HUES64 (cell line): ENCODE data around the gene STK17A.

Experiments used
- H3K27ac ChIP-seq: 2 replicates; pipeline ENCODE4 v1.7.0; 2013; ENCODE audit warnings: low read depth, low read length, inconsistent platforms
- H3K27me3 ChIP-seq: 2 replicates; pipeline ENCODE4 v1.6.1; 2013; ENCODE audit warnings: mild to moderate bottlenecking, low read length; ENCODE audit not compliant: insufficient read depth
- H3K36me3 ChIP-seq: 2 replicates; pipeline ENCODE4 v1.6.1; 2013; ENCODE audit warnings: mild to moderate bottlenecking, low read length; ENCODE audit not compliant: insufficient read depth
- H3K4me1 ChIP-seq: 2 replicates; pipeline ENCODE4 v1.6.1; 2013; ENCODE audit warnings: mild to moderate bottlenecking, low read length, moderate library complexity; ENCODE audit not compliant: insufficient read depth
- H3K4me3 ChIP-seq: 2 replicates; pipeline ENCODE4 v1.5.1; 2013; ENCODE audit warnings: mild to moderate bottlenecking, low read length, moderate library complexity
- H3K9ac ChIP-seq: 2 replicates; pipeline ENCODE4 v1.6.1; 2013; ENCODE audit warnings: mild to moderate bottlenecking, low read depth, low read length
- H3K9me3 ChIP-seq: 2 replicates; pipeline ENCODE4 v1.6.1; 2013; ENCODE audit warnings: low read depth, low read length; ENCODE audit not compliant: insufficient read depth
- WGBS: fragments of 150-250, 120-280 bp; methylation state at CpG from one replicate; pipeline ENCODE4 v1.1.7; 2013; ENCODE audit warnings: missing lambda C conversion rate; 5-methylcytosine and 5-hydroxymethylcytosine counted together

Gene STK17A

DNA sequence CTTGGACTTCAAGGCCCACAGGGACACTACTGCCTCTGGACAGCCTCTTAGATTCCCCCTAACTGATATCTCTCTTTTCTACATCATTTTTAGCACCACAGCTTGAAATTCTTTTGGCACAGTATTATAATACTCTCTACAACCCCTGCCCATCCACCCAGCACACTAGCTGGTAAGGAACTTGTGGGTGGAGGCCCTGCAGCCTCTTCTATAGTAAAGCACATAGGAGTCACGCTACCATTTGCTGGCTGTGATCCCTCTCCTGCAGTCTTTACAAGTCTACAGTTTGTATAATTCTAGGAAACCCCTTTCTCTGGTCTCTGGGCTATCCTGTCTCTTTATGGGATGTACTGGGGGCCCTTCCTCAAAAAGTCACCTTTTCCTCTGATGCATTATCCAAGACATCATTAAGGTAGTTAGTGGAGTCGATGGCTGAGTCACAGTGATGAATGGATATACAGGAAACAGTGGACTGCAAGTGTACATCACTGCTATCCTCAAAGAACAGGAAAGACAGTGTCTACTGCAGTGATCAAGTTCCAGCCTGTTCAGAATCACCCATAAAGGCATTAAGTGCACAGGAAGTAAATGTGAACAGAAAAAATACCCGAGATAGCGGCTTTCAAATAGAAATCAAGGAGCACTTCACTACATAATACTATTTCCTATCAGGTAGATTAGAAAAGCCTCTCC lies 54.4 kb downstream of the STK17A start:
- H3K4me1 ChIP-seq = peaks cover 8% of the 10 kb centered on the region; the same call in 1 of the 2 replicates
- peaks cover 88% of the 10 kb centered on the region for H3K36me3 ChIP-seq
- H3K27me3 ChIP-seq = no peaks in the 10 kb centered on the region
- no peaks in the 10 kb centered on the region for H3K9me3 ChIP-seq
- 90% methylated on average over 4 of the region's 4 CpGs for WGBS
- no peak overlapping the region for H3K27ac ChIP-seq
- H3K4me3 ChIP-seq = no peak overlapping the region
- H3K9ac ChIP-seq = no peak overlapping the region

DNA sequence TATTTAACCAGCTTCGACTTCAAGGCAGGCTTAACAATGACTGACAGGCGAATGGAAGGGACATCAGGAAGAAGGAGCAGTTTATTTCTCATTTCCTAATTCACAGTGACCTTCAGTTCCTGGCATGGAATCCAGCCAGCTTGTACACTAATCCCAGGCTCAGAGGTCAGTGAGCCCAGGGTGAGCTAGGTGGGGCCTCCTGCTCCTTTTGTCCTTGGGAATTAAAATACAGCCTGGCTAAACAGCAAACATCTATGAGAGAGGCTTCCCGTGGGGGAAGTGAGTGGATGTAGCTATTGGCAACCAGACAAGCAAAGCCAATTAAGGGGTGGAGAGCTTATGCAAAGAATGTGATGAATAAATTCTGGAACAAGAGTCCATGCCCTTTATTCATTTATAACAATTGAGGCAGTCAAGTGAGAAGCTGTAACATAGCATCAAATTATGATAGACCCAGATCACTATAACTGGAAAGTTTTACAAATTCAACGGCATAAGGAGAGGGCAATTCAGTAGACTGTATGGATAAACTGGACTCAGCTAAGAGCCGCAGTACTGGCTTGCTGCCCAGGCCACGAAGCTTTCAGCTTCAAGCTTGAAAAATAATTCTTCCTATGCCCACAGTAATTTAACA lies 57.1 kb downstream of the STK17A start:
- H3K27ac ChIP-seq = peak overlapping the region; percentile 32; the same call in 1 of the 2 replicates

DNA sequence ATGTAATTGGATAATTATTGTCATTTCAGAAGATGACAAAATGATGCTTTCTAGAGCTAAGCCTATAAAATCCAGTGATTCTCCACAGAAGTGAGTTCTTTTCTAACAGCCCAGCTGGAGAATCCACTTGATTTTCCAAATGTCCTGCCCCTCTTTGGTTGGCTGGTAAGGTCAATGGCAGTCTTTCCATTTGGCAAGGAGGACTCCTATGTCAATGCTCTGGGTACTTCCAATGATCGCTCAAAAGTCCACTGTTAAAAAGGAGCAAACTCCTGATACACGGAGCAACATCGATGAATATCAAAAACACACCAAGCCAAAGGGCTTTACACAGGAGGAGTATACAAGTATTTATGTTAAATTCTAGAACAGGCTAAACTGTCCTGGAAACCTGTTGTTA lies 57.8 kb downstream of the STK17A start:
- no peaks in the 10 kb centered on the region for H3K27me3 ChIP-seq
- no peak overlapping the region for H3K4me3 ChIP-seq
- H3K27ac ChIP-seq = no peak overlapping the region; the same call in 1 of the 2 replicates
- H3K9ac ChIP-seq = no peak overlapping the region
- peaks cover 79% of the 10 kb centered on the region for H3K36me3 ChIP-seq
- peaks cover 8% of the 10 kb centered on the region; the same call in 1 of the 2 replicates for H3K4me1 ChIP-seq
- 95% methylated on average over 3 of the region's 3 CpGs for WGBS
- H3K9me3 ChIP-seq = no peaks in the 10 kb centered on the region

More for the DNA sequence above, 57.1 kb downstream of the STK17A start:
- Histone ChIP-seq H3K9me3 (no peaks in the 10 kb centered on the region), H3K9ac (no peak overlapping the region), H3K4me3 (no peak overlapping the region), H3K36me3 (peaks cover 79% of the 10 kb centered on the region), H3K27me3 (no peaks in the 10 kb centered on the region), H3K4me1 (peaks cover 8% of the 10 kb centered on the region; the same call in 1 of the 2 replicates)
- WGBS = 89% methylated on average over 6 of the region's 6 CpGs

DNA sequence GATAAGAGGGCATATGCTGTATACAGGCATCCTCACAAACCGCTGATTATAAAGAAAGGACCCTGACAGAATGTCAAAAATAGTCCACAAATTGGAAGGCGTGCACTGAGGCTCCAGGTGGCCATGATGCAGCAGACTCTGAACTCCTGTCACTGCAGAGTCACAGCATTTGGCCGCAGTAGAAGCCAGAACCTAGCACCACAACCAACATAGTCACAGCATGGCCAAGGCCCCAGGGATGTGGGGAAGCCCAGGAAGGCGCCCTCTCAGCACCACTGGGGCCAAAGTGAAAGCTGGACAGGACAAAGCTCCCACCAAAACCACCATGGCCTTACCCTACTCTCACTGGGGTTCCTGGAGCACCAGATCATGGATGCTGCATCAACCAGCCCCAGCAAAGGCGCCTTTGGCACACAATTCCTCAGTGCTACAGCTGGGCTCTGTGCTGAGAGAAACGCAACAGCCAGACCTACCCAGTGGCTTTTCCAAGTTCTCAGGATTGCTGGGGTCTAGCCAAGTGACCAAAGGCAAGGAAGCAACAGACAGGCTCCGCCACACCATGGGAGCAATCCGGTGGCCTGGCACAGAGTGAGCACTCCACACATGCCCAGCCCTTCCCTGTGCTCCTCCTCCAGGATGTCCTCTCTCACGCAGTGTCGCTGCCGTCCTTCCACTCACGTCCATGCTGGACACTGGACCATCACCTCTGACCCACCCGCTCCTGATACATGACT lies 60.2 kb downstream of the STK17A start:
- H3K9me3 ChIP-seq = no peaks in the 10 kb centered on the region
- no peak overlapping the region for H3K4me3 ChIP-seq
- H3K4me1 ChIP-seq = peaks cover 32% of the 10 kb centered on the region
- 96% methylated on average over 13 of the region's 13 CpGs for WGBS
- peaks cover 68% of the 10 kb centered on the region for H3K36me3 ChIP-seq
- no peaks in the 10 kb centered on the region for H3K27me3 ChIP-seq
- H3K9ac ChIP-seq = no peak overlapping the region
- H3K27ac ChIP-seq = no peak overlapping the region

DNA sequence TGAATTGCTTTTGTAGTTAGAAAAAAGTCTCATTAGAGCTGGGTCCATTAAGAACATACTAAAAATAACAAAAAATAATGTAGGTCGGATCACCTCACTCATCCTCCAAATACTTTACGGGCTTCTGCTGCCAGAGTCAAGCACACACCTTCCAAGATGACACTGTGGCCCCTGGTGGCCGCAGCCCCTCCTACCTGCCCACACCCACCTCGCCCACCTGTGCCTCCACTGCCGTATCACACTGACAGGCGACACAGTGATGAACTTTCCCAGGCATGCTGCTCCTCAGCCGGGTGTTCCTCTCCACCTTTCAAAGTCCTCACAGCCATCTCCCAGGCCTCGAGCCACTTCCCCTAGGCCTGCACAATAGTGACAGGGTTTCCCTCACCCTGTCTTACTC lies 60.9 kb downstream of the STK17A start:
- H3K4me3 ChIP-seq = no peak overlapping the region
- H3K4me1 ChIP-seq = peaks cover 40% of the 10 kb centered on the region
- no peaks in the 10 kb centered on the region for H3K9me3 ChIP-seq
- H3K36me3 ChIP-seq = peaks cover 66% of the 10 kb centered on the region
- no peaks in the 10 kb centered on the region for H3K27me3 ChIP-seq
- no peak overlapping the region for H3K27ac ChIP-seq
- no peak overlapping the region for H3K9ac ChIP-seq
- WGBS = 90% methylated on average over 8 of the region's 8 CpGs

DNA sequence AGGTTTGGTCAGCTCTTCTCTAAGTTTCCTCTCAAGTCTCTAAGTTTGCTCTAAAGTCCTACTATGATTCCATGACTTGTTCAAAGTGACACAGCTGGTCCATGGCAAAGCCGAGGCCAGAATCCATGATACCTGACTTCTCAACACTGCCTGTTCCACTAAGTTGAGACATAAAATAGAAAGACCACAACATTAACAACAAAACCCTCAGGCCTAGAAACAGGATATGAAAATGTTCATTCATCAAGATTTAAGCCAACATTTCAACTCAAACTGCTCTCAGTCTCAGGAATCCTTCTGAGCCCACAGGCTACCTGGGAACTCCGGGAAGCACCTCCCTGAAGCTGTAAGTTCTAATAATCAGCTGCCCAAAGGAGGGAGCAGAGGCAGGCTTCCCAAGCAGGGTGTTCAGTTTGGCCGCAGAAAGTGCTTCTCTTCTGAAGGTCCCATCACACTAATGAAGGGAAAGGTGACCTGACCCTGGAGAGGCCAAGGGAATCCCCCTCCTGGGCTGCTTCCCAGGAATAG lies 62.9 kb downstream of the STK17A start:
- Histone ChIP-seq H3K27me3 (no peaks in the 10 kb centered on the region), H3K36me3 (peaks cover 52% of the 10 kb centered on the region), H3K9ac (no peak overlapping the region), H3K9me3 (no peaks in the 10 kb centered on the region), H3K27ac (no peak overlapping the region), H3K4me3 (no peak overlapping the region), H3K4me1 (peaks cover 48% of the 10 kb centered on the region)
- 96% methylated on average over 3 of the region's 3 CpGs for WGBS

DNA sequence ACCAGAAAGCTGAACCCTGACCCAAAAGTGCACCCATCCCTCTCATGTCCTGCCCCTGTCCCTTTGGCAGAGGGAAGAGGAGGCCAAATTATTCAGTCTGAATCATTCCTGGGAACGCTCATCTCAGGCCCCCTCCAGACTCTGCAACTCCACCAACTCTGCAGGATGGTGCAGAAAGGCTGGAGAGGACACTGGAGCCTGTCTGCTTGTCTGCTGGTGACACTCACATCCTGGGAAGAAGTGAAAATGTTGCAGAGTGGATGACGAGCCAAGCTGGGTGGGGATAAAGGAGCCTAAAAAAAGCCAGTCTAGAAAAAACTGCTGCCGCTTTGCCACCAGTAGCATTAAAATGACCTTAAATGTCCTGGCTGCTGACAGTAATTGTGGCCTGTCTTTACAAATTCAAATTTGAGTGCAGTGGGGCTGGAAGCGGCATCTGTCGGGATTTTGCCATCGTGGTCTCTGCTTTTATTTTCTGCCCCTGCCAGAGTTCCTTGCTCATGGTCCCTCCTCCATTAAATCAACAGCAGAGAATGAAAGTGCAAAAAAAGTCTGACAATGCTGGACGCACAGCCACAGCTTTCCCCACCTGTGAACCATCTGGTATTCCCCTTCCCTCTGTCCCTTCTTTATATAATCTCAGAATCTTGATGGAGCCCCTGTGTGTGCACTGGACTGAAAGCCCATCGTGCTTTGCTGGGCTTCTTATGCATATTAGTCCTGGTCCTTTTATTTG lies 63.9 kb downstream of the STK17A start:
- WGBS = 42% methylated on average over 8 of the region's 8 CpGs
- peak overlapping the region; percentile 65; the same call in 1 of the 2 replicates for H3K9ac ChIP-seq
- H3K27me3 ChIP-seq = no peaks in the 10 kb centered on the region
- H3K4me1 ChIP-seq = peaks cover 56% of the 10 kb centered on the region
- H3K4me3 ChIP-seq = no peak overlapping the region
- no peaks in the 10 kb centered on the region for H3K9me3 ChIP-seq
- H3K36me3 ChIP-seq = peaks cover 46% of the 10 kb centered on the region
- peak overlapping the region; percentile 89 for H3K27ac ChIP-seq

DNA sequence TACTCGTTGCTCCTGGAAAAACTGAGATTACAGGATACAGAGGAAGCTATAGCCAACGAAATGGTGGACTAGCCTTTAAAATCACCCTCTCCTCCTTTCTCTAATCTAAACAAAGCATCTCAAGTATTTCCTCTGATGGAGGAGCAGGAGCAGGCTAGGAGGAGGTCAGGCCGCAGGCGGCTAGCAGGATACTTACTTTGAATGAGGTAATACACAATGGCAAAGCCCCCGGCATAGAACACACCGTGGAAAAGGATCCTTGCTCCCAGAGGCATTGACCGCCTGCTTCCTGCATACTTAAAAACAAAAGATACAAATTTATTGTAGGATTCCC lies 64.4 kb downstream of the STK17A start:
- Histone ChIP-seq H3K9ac (peak overlapping the region; percentile 65), H3K36me3 (peaks cover 46% of the 10 kb centered on the region), H3K9me3 (no peaks in the 10 kb centered on the region), H3K4me3 (no peak overlapping the region), H3K27ac (peak overlapping the region; percentile 89), H3K4me1 (peaks cover 56% of the 10 kb centered on the region), H3K27me3 (no peaks in the 10 kb centered on the region)
- WGBS = 30% methylated on average over 7 of the region's 7 CpGs

DNA sequence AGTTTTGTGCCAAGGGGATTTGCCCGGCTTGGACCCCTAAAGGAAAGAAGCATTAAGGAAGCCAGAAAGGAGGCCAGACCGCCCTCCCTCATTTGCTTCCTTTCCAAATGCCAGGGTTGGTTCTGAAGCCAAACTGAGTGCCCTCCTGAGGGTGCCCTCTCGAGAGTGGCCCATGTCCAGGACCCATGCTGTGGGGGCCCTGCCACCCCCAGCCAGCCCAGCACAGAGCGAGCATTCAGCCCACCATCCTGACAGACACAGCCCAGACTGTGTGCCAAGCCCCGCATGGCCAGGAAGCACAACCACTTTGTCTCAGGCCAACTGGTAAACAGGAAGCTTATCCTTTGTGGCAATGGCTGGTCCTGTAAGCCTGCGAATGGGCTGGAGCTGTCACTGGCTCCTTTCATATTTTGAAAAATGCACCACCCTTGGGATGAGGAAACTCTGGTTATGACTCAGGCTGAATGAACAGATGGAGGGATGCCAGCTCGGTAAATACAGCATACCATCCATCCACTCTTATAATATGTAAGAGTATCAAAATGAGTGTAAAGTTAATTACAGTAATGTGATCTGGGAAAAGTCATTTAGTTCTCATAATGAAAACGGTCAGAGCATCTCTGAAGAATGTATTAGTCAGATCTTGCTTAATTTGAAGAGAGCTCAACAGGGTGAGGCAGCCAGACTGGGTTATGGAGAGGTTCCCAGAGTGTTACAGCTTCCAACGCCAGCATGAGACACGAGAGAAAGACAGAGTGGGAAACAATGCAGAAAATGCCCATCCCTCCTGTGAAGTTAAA lies 65.0 kb downstream of the STK17A start:
- H3K27me3 ChIP-seq = no peaks in the 10 kb centered on the region
- no peak overlapping the region for H3K4me3 ChIP-seq
- peak overlapping the region; percentile 89 for H3K27ac ChIP-seq
- H3K9me3 ChIP-seq = no peaks in the 10 kb centered on the region
- peaks cover 45% of the 10 kb centered on the region for H3K36me3 ChIP-seq
- 72% methylated on average over 9 of the region's 10 CpGs for WGBS
- peak overlapping the region; percentile 65 for H3K9ac ChIP-seq
- peaks cover 56% of the 10 kb centered on the region for H3K4me1 ChIP-seq
